BJ (cell line): ENCODE data around the gene WDR33. TPM values are rescaled to one million over a fixed set of nuclear protein-coding genes. Genes with fewer than 3 reads are reported as not detected.

Source experiments
- CTCF ChIA-PET: fragments of 350-600 bp; formaldehyde crosslinking; extraction: SDS; loops from one replicate; lab custom pipeline; 2021; ENCODE audit warnings: antibody characterized with exemption, inconsistent platforms; lab: Yijun Ruan, JAX
- POLR2A ChIA-PET: fragments of 300-600 bp; sonication (Branson Sonifier 250); formaldehyde crosslinking; extraction: SDS; loops from one replicate; lab custom pipeline; 2021; ENCODE audit warnings: antibody characterized with exemption; lab: Charles Lee
- DNase-seq: peaks from one replicate; pipeline ENCODE4 v3.0.0-alpha.2; 2011; ENCODE audit warnings: low read depth
- H3K27me3 ChIP-seq: 2 replicates; pipeline ENCODE4 v1.6.0; 2011; ENCODE audit warnings: low read length; ENCODE audit not compliant: control insufficient read depth, insufficient read depth
- H3K36me3 ChIP-seq: 2 replicates; pipeline ENCODE4 v1.5.1; 2011; ENCODE audit warnings: low read length; ENCODE audit not compliant: control insufficient read depth, insufficient read depth
- H3K4me3 ChIP-seq: 2 replicates; pipeline ENCODE4 v1.5.1; 2011; ENCODE audit warnings: low read depth, mild to moderate bottlenecking, control low read depth, low read length
- CTCF ChIP-seq: IDR thresholded peaks from 2 replicates; pipeline ENCODE4 v1.5.1; 2011; ENCODE audit warnings: low read depth, mild to moderate bottlenecking, control low read depth, inconsistent platforms, low read length, moderate library complexity; ENCODE audit not compliant: insufficient read depth
- polyA plus RNA-seq: library from polyadenylated mRNA; depleted of rRNA; stranded (reverse); fragments of >200 nt; gene quantifications from 2 replicates; pipeline ENCODE4 v1.2.3, GENCODE V29; 2011

Gene WDR33
- polyA plus RNA-seq, 1 experiment, result 14.8 TPM

- Histone ChIP-seq H3K27me3 (no peaks in the 10 kb centered on the region), H3K36me3 (peaks cover 27% of the 10 kb centered on the region), H3K4me3 (no peak overlapping the region)
- no peak for TF ChIP-seq CTCF
- no peak for DNase-seq
- CTCF ChIA-PET, result interaction anchor here (1.0 to 8.8 kb wide), 3 partner anchors 22 to 63 kb away, joined by 3 to 89 read pairs (median 4); partner anchors contain the start of gene LIMS2
- POLR2A ChIA-PET, result no interaction called here
Measured at GRCh38 chr2:127654084-127654837, 156.7 kb downstream of the WDR33 start.

- Histone ChIP-seq H3K27me3 (no peaks in the 10 kb centered on the region), H3K36me3 (peaks cover 25% of the 10 kb centered on the region), H3K4me3 (no peak overlapping the region)
- POLR2A ChIA-PET, result no interaction called here
- TF ChIP-seq CTCF, result no peak
- CTCF ChIA-PET, result interaction anchor here (1.0 to 8.8 kb wide), 5 partner anchors 17 to 63 kb away, joined by 3 to 89 read pairs (median 4); partner anchors contain the start of gene LIMS2
- no peak for DNase-seq
Measured at GRCh38 chr2:127653421-127654083, 157.4 kb downstream of the WDR33 start.

- H3K36me3 ChIP-seq, result peaks cover 25% of the 10 kb centered on the region
- TF ChIP-seq CTCF, result no peak
- no peak for DNase-seq
- CTCF ChIA-PET, result interaction anchor here (0.8 to 8.8 kb wide), 6 partner anchors 16 to 62 kb away, joined by 3 to 89 read pairs (median 4); partner anchors contain the start of gene LIMS2
- H3K27me3 ChIP-seq, result no peaks in the 10 kb centered on the region
- POLR2A ChIA-PET, result no interaction called here
- H3K4me3 ChIP-seq, result no peak overlapping the region
Measured at GRCh38 chr2:127652786-127653357, 158.1 kb downstream of the WDR33 start.

GRCh38 chr2:127651971-127652550 is 158.9 kb downstream of the WDR33 start:
- Histone ChIP-seq H3K4me3 (no peak overlapping the region), H3K27me3 (no peaks in the 10 kb centered on the region), H3K36me3 (peaks cover 21% of the 10 kb centered on the region)
- TF ChIP-seq CTCF, result no peak
- ChIA-PET POLR2A (no interaction called here), CTCF (interaction anchor here (1.1 to 8.8 kb wide), 3 partner anchors 16 to 61 kb away, joined by 4 to 89 read pairs (median 4); no protein-coding TSS in a partner anchor)
- DNase-seq, result no peak
